GM10847 (cell line): ENCODE measurements around the gene DNAJC28.
A peak's percentile ranks its signal among the peaks of the same experiment; 100 is the strongest.

Source experiments
- POLR2A ChIP-seq: IDR thresholded peaks from 2 replicates; pipeline ENCODE4 v1.6.1; 2011; ENCODE audit not compliant: insufficient read length; ENCODE audit errors: extremely low read depth

DNAJC28 gene

GRCh38 chr21:33491373-33492102 lies at the start of gene DNAJC28:
Gene DNAJC28 (minus strand): TSS chr21:33491716. CDS start chr21:33489393, 2,323 bp downstream.
- peak; percentile 37 for TF ChIP-seq POLR2A

- no peak for TF ChIP-seq POLR2A
These were observed 49.7 kb upstream of the DNAJC28 start for GRCh38 chr21:33541105-33541711.

DNA sequence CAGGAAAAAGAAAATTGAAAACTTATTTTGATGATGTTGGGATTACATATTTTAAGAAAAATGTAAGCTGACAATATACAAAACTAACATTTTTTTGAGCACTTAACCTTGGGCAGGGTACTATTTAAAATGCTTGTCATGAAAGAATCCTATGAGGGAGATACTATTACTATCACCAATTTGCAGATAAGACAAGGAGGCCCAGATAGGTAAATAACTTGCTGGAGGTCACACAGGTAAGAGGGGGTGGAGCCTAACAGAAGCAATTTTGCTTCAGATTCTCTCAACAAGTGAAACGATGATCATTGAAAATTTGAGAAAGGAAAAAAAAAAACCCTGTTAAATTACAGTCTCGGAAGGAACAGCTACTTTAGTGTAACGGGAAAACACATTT lies 49.2 kb upstream of the DNAJC28 start:
- no peak for TF ChIP-seq POLR2A

GRCh38 chr21:33539616-33540015 lies 48.1 kb upstream of the DNAJC28 start:
- no peak for TF ChIP-seq POLR2A

GRCh38 chr21:33537212-33537611 lies 45.7 kb upstream of the DNAJC28 start:
- no peak for TF ChIP-seq POLR2A

DNA sequence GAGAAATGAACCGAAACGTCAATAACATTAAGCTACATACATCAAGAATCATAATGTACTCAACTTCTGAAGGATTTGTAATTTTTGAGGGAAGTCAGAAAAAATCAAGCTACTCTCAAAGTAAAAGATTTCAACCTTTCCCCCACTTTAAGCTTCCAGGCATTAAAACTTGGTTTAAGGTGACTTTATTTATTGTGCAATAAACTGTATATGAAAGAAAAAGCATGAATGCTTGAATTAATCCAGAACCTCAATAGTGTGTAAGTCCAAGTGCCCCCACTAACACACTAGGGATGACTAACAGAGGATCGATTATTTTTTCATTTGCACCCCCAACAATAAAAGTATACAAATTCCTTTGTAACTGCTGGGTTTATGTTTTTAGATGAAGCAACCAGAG lies 39.5 kb upstream of the DNAJC28 start:
- TF ChIP-seq POLR2A, result no peak

- no peak for TF ChIP-seq POLR2A
These were observed 31.4 kb upstream of the DNAJC28 start for GRCh38 chr21:33522953-33523349.

GRCh38 chr21:33522297-33522952 lies 30.9 kb upstream of the DNAJC28 start:
- no peak for TF ChIP-seq POLR2A

GRCh38 chr21:33518899-33519298 lies 27.4 kb upstream of the DNAJC28 start:
- TF ChIP-seq POLR2A, result no peak

- TF ChIP-seq POLR2A, result no peak
These were observed 22.7 kb upstream of the DNAJC28 start for GRCh38 chr21:33514229-33514628.

GRCh38 chr21:33512481-33512880 lies 21.0 kb upstream of the DNAJC28 start:
- TF ChIP-seq POLR2A, result no peak

DNA sequence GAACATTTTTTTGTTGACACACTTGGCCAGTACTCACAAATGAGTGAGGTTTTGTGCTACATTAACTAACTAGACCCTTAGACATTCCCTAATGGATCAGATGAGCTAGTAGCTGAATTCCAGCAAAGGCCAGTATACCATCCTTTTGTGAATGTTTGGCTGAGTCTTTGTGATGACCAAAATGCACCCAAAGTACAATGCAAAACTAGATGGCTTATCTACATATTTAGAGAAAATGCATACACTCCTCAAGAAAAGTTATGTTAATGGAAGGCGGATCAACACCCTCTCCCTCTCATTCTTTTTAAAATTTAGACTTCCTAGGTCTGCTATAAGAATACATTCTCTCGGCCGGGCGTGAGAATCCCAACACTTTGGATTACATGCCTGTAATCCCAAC lies 20.1 kb upstream of the DNAJC28 start:
- no peak for TF ChIP-seq POLR2A

DNA sequence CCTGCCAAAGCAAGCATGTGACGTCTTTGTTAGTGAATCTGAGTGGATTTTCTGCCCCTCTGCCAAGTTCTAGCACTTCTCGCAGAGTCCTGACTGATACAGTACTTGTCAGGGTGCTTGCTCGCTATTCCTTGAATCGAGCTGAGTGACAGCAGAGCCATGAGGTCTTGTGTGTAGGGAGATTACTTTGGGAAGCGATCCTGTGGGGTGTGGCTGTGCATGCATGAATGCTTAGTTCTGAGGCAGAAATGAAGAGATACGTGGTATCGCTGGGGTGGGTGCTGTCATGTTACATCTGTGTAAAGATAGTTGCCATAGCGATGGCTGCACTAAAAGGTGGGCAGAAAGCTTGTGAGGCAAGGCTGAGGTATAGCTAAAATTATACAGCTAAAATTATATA lies 19.3 kb upstream of the DNAJC28 start:
- no peak for TF ChIP-seq POLR2A

GRCh38 chr21:33505833-33506232 lies 14.3 kb upstream of the DNAJC28 start:
- TF ChIP-seq POLR2A, result no peak

- no peak for TF ChIP-seq POLR2A
These were observed 4.8 kb upstream of the DNAJC28 start for GRCh38 chr21:33496345-33496744.

DNA sequence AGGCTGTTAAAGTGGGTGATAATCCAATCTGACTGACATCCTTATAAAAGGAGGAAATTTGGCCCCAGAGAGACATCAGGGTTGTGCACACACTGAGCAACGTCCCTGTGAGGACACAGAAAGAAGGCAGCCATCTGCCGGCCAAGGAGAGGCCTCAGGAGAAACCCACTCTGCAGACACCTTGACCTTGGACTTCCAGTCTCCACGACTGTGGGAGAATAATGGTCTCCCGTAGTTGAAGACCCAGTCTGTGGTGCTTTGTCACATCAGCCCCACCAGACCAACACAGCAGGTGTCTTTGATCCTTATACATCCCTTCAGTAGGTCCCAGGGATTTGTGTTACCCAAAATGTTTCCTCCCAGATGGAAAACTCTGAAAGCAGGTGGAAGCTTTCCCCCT lies 4.2 kb upstream of the DNAJC28 start:
- no peak for TF ChIP-seq POLR2A

GRCh38 chr21:33493756-33494155 lies 2.2 kb upstream of the DNAJC28 start:
- no peak for TF ChIP-seq POLR2A

GRCh38 chr21:33492571-33492970 lies 1.1 kb upstream of the DNAJC28 start:
- TF ChIP-seq POLR2A, result no peak
